Duodenal mucosa (tissue), 2 donors: ENCODE data around the gene ACYP1.
"Not testable (repeated sequence)": the region's sequence is repeated elsewhere in the genome, so short reads cannot be mapped to it uniquely, and the experiment has no call there.

Experiments
- H3K27ac ChIP-seq: one replicate; pipeline ENCODE4 v1.7.0; 2013; ENCODE audit warnings: low read depth, low read length
- H3K27me3 ChIP-seq, 2 donors: one replicate each; pipeline ENCODE4 v1.7.0; 2013; ENCODE audit warnings: low read length in 2 of 2, control low read depth in 1 of 2; ENCODE audit not compliant: insufficient read depth in 2 of 2, control insufficient read depth in 1 of 2
- H3K36me3 ChIP-seq, 2 donors: one replicate each; pipeline ENCODE4 v1.7.0; 2013; ENCODE audit warnings: low read length in 2 of 2, control low read depth in 1 of 2; ENCODE audit not compliant: insufficient read depth in 2 of 2, control insufficient read depth in 1 of 2
- H3K4me1 ChIP-seq, 2 donors: one replicate each; pipeline ENCODE4 v1.7.0; 2013; ENCODE audit warnings: low read length in 2 of 2, control low read depth in 1 of 2; ENCODE audit not compliant: insufficient read depth in 2 of 2, control insufficient read depth in 1 of 2
- H3K4me3 ChIP-seq, 2 donors: one replicate each; pipeline ENCODE4 v1.7.0; 2013; ENCODE audit warnings: low read length in 2 of 2, low read depth in 1 of 2
- H3K9ac ChIP-seq, 2 donors: one replicate each; pipeline ENCODE4 v1.7.0; 2013; ENCODE audit warnings: low read length in 2 of 2, low read depth in 1 of 2
- H3K9me3 ChIP-seq, 2 donors: one replicate each; pipeline ENCODE4 v1.7.0; 2013; ENCODE audit warnings: low read length in 2 of 2, control low read depth in 1 of 2; ENCODE audit not compliant: control insufficient read depth in 1 of 2

ACYP1 gene

GRCh38 chr14:75069811-75070145, 6.0 kb upstream of the ACYP1 start:
- Histone ChIP-seq H3K36me3 (no peaks in the 10 kb centered on the region), H3K4me1 (peaks cover 10 to 21% of the 10 kb centered on the region in 2 donors), H3K27me3 (no peaks in the 10 kb centered on the region), H3K4me3 (peak overlapping the region; percentile 71 to 72), H3K9me3 (no peaks in the 10 kb centered on the region), H3K9ac (peak overlapping the region; percentile 61 to 71), H3K27ac (peak overlapping the region; percentile 82)

GRCh38 chr14:75069121-75069810, 5.4 kb upstream of the ACYP1 start, which contains the start of gene ZC2HC1C:
Gene ZC2HC1C (plus strand): TSS chr14:75069641. CDS start chr14:75070574, 933 bp downstream.
- peak within 1 kb of the TSS; percentile 83 for H3K27ac ChIP-seq
- H3K9ac ChIP-seq = peak within 1 kb of the TSS; percentile 61 to 71
- peak within 1 kb of the TSS; percentile 71 to 72 for H3K4me3 ChIP-seq
- H3K36me3 ChIP-seq = no peaks in the 10 kb centered on the region
- peaks cover 11 to 21% of the 10 kb centered on the region in 2 donors for H3K4me1 ChIP-seq
- no peaks in the 10 kb centered on the region for H3K9me3 ChIP-seq
- H3K27me3 ChIP-seq = no peaks in the 10 kb centered on the region

GRCh38 chr14:75068294-75069120, 4.7 kb upstream of the ACYP1 start:
- Histone ChIP-seq H3K27me3 (no peaks in the 10 kb centered on the region), H3K36me3 (no peaks in the 10 kb centered on the region), H3K27ac (peak overlapping the region; percentile 83), H3K9ac (peak overlapping the region; percentile 61 to 71), H3K4me1 (peaks cover 15 to 21% of the 10 kb centered on the region in 2 donors), H3K4me3 (peak overlapping the region; percentile 71 to 72), H3K9me3 (no peaks in the 10 kb centered on the region)

- H3K27me3 ChIP-seq, H3K36me3 ChIP-seq, H3K27ac ChIP-seq, H3K9me3 ChIP-seq, H3K9ac ChIP-seq: not testable (repeated sequence)
- Histone ChIP-seq H3K4me3 (peak overlapping the region in 1 of 2 donors; percentile 72), H3K4me1 (peaks cover 21 to 28% of the 10 kb centered on the region in 2 donors)
These were observed 3.9 kb upstream of the ACYP1 start for GRCh38 chr14:75067765-75068164.

GRCh38 chr14:75067212-75067611, 3.4 kb upstream of the ACYP1 start:
- Histone ChIP-seq H3K9ac (no peak overlapping the region), H3K27ac (no peak overlapping the region), H3K27me3 (no peaks in the 10 kb centered on the region), H3K4me3 (no peak overlapping the region), H3K4me1 (peaks cover 21 to 31% of the 10 kb centered on the region in 2 donors), H3K36me3 (no peaks in the 10 kb centered on the region), H3K9me3 (no peaks in the 10 kb centered on the region)

GRCh38 chr14:75066691-75067090, 2.9 kb upstream of the ACYP1 start:
- Histone ChIP-seq H3K4me1 (peaks cover 21 to 31% of the 10 kb centered on the region in 2 donors), H3K27ac (no peak overlapping the region), H3K9ac (no peak overlapping the region), H3K36me3 (no peaks in the 10 kb centered on the region), H3K4me3 (no peak overlapping the region), H3K9me3 (no peaks in the 10 kb centered on the region), H3K27me3 (no peaks in the 10 kb centered on the region)

- peak overlapping the region; percentile 85 to 98 for H3K4me3 ChIP-seq
- H3K27ac ChIP-seq = no peak overlapping the region
- peaks cover 11 to 15% of the 10 kb centered on the region in 2 donors for H3K4me1 ChIP-seq
These were observed 362 bp upstream of the ACYP1 start for GRCh38 chr14:75064205-75064567.

GRCh38 chr14:75063013-75063412, 811 bp downstream of the ACYP1 start:
- peak overlapping the region; percentile 74 to 94 for H3K9ac ChIP-seq

More at GRCh38 chr14:75064205-75064567, 362 bp upstream of the ACYP1 start:
- Histone ChIP-seq H3K9me3 (no peaks in the 10 kb centered on the region), H3K9ac (peak overlapping the region; percentile 74 to 94), H3K27me3 (no peaks in the 10 kb centered on the region), H3K36me3 (no peaks in the 10 kb centered on the region)

DNA sequence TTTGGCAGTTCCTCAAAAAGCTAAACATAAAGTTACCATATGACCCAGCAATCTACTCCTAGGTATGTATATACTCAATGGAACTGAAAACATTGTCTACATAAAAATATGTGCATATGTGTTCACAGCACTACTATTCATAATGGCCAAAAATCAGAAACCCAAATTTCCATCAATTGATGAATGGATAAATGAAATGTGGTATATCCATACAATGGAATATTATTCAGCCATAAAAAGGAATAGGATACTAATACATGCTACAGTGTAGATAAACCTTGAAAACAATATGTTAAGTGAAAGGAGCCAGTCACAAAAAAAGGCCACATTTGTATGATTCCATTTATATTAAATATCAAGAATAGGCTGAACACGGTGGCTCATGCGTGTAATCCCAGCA, 3.4 kb downstream of the ACYP1 start:
- no peaks in the 10 kb centered on the region for H3K27me3 ChIP-seq
- no peak overlapping the region for H3K27ac ChIP-seq
- H3K4me1 ChIP-seq = peaks cover 9 to 11% of the 10 kb centered on the region in 2 donors
- H3K9me3 ChIP-seq = no peaks in the 10 kb centered on the region
- no peak overlapping the region for H3K4me3 ChIP-seq
- no peaks in the 10 kb centered on the region for H3K36me3 ChIP-seq
- no peak overlapping the region for H3K9ac ChIP-seq

More at GRCh38 chr14:75063013-75063412, 811 bp downstream of the ACYP1 start:
- H3K4me3 ChIP-seq = peak overlapping the region; percentile 85 to 98
- no peaks in the 10 kb centered on the region for H3K27me3 ChIP-seq
- H3K36me3 ChIP-seq = no peaks in the 10 kb centered on the region
- H3K4me1 ChIP-seq = peaks cover 9 to 11% of the 10 kb centered on the region in 2 donors
- no peak overlapping the region for H3K27ac ChIP-seq
- no peaks in the 10 kb centered on the region for H3K9me3 ChIP-seq

- H3K9ac ChIP-seq = no peak overlapping the region
- H3K4me1 ChIP-seq = peaks cover 9 to 11% of the 10 kb centered on the region in 2 donors
- H3K27me3 ChIP-seq = no peaks in the 10 kb centered on the region
- H3K27ac ChIP-seq = no peak overlapping the region
- no peaks in the 10 kb centered on the region for H3K9me3 ChIP-seq
- H3K36me3 ChIP-seq = no peaks in the 10 kb centered on the region
- H3K4me3 ChIP-seq = no peak overlapping the region
These were observed 4.2 kb downstream of the ACYP1 start for GRCh38 chr14:75059642-75060041.
